EH (cell line): ENCODE data around the gene RGS7.
"Not testable (repeated sequence)": the region's sequence is repeated elsewhere in the genome, so short reads cannot be mapped to it uniquely, and the experiment has no call there.

Experiments
- DNase-seq: peaks from one replicate; pipeline ENCODE4 v3.0.0-alpha.2; 2015; ENCODE audit warnings: low read depth

Gene RGS7

GRCh38 chr1:241212628-241213027 is 144.4 kb downstream of the RGS7 start:
- DNase-seq = no peak

DNA sequence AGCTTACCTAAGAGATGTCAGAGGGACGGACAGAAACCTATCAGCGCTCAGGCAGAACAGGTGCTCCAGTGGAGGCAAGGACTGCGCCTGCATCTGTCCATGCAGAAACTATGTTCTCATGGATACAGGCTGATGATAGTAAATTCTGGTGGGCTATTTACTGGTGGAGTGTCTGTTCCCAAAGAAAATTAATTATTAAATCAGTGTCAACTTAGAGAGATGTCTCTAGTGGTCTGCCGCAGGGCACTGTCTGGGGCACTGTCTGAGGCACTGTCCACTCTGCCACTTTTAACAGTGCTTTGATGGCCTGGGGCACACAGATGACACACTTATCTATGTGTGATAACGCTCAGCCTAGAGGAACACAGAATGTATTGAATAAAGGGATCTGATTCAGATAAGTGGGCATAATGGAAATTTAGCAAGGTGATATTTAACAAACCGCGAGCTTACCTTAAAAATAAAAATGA is 148.1 kb downstream of the RGS7 start:
- no peak for DNase-seq

DNA sequence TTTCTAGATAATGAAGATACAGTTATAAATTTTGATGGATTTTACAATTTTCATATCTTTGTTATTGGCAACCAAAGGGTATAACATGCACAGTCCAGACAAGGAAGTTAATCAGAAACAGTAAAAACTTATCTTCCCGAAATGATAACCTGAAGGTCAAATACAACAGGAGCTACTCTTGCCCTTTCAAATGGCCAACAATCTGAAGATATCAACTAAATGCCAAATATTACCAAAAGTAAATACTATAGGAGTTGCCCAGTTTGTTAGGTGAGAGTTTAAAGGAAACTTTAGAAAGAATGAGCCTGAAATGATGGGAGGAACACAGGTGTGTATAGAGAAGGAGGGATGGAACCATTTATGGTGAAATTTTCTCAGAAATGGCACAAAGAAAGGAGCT is 153.2 kb downstream of the RGS7 start:
- no peak for DNase-seq

GRCh38 chr1:241202401-241202800 is 154.6 kb downstream of the RGS7 start:
- no peak for DNase-seq

- DNase-seq = no peak
Observed at GRCh38 chr1:241186716-241187115, 170.3 kb downstream of the RGS7 start.

DNA sequence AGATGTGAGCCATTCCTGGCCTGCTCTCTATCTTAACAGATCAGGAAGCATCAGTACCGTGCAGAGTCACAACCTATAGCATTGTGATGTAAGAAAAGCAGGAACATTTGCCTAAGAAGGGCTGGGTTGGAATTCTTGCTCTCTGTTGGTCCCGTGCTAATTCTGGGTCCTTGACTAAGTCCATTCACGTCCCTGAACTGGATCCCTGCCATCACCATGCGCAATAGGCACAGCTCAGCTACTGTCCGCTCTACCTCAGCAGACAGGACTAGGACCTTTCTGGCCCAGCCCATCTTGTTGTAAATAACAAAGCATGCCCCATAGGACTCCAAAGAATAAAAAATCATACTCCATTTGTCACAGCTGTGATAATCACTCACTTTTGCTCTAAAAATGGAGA is 175.0 kb downstream of the RGS7 start:
- DNase-seq = no peak

GRCh38 chr1:241181471-241181870 is 175.5 kb downstream of the RGS7 start:
- DNase-seq = no peak

DNA sequence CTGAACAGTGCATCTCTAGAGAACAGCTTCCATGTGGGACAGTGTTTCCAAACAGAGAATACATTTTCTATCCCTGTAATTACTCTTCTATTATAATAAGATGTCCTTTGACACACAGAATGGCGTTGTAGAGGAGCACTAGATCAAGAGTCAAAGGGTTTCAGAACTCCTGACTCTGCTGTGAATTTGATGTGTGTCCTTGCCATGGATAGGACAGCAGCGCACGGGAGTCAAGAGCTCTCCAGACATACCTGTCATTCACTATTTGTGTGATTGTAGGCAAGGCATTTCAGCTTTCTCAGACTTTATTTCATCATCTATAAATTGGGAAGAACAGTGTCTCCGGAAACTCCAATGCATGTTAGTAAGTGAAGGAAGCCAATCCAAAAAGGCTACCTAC is 176.4 kb downstream of the RGS7 start:
- no peak for DNase-seq

- DNase-seq = no peak
Observed at GRCh38 chr1:241177660-241178059, 179.3 kb downstream of the RGS7 start.

DNA sequence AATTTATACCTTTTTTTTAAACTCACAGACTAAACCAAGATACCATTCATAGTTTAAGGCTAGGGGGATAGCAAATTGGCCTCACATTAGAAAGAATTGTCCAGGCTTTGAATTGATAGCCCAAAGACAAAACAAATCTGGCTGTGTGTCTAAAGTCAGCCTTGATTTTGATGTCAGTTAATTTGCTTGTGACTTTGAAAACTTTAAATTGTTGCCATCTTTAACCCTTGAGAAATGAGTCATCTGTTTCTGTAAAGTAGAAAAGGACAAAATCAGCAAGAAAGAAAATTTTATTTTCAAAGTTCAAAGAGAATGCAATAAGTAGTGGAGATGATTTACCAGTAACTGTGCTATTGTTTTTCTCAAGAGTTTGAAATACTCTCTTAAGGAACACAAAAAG is 184.5 kb downstream of the RGS7 start:
- no peak for DNase-seq

GRCh38 chr1:241171991-241172390 is 185.0 kb downstream of the RGS7 start:
- no peak for DNase-seq

GRCh38 chr1:241167121-241167630 is 189.8 kb downstream of the RGS7 start:
- DNase-seq = no peak

DNA sequence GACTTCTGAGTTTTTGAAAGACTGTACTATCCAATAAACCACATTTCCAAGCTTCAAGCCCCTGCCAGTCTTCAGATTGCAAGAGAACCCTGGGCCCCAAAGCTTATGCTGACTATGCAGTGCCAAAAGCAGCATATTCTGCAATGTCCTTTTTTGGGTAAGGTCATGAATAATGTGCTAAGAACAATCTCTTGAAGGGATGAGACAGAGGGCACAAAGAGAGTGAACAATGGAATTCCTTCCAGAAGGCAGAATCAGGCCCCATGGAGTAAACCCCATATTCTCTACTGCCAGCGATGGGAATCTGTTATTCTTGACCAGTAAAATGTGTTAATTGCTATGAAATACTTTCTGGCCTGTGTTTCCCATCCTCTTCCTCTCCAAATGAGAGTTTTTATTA is 190.4 kb downstream of the RGS7 start:
- no peak for DNase-seq

- DNase-seq = not testable (repeated sequence)
Observed at GRCh38 chr1:241165256-241165655, 191.7 kb downstream of the RGS7 start.

- DNase-seq = no peak
Observed at GRCh38 chr1:241163363-241163762, 193.6 kb downstream of the RGS7 start.

- DNase-seq = no peak
Observed at GRCh38 chr1:241161188-241161689, 195.8 kb downstream of the RGS7 start.

DNA sequence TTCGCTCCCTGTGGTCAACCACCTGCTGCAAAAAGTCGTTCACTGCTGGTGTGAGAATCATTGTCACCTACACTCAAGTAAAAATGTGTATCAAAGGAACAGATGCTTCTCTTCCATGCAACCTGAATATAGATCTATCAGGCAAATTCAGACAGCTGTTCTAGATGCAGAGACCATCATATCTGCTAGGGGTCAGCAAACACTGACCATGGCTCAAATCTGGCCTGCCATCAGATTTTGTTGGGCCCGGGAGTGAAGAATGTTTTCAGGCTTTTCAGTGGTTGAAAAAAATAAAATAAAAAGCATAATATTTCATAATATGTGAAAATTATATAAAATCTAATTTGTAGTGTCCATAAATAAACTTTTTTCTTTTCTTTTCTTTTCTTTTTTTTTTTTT is 199.6 kb downstream of the RGS7 start:
- DNase-seq = no peak

DNA sequence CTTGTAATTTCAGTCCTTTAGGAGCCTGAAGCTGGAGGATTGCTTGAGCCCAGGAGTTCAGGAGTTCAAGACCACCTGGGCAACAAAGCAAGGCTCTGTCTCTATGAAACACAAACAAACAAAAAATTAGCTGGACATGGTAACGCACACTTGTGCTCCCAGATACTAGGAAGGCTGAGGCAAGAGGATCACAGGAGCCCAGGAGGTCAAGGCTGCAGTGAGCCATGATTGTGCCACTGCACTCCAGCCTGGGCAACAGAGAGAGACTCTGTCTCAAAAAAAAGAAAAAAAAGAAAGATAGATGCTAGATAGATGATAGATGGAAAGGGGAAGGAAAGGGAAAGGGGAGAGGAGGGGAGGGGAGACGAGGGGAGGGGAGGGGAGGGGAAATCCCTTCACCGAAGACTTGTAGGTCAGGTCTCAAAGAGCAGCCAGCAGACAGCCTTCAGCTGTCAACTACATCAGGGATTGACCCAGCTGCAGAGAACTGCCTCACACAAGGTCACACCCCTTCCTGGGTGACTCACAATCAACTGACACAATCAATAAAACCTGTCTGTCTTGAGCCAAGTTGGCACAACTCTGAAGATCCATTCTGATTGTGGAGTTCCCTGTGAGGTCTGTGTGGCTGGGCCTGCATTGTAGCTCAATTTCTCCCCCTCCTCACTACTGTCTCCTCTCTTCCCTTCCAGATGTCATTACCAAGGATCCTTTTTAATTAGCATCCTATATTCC is 200.6 kb downstream of the RGS7 start:
- peak; percentile 63 for DNase-seq

DNA sequence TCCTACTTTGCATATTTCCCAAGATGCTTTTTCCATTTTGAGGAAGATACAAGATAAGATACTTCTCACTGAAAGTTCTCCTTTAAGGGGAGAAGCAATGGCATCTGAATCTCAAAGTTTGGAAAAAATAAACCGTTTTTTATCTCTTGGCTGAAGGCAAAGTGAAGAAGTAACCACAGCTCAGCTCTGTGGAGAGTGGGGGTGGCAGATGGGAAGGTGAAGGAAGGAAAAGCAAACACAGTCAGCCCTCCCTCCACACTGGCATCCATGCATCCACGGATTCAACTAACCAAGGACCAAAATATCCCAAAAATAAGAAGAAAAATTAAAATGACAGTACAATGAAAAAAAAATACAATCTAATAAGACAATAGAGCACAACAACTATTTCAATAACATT is 211.1 kb downstream of the RGS7 start:
- DNase-seq = no peak

- no peak for DNase-seq
Observed at GRCh38 chr1:241143765-241144442, 213.1 kb downstream of the RGS7 start.

- DNase-seq = no peak
Observed at GRCh38 chr1:241142493-241142892, 214.5 kb downstream of the RGS7 start.

DNA sequence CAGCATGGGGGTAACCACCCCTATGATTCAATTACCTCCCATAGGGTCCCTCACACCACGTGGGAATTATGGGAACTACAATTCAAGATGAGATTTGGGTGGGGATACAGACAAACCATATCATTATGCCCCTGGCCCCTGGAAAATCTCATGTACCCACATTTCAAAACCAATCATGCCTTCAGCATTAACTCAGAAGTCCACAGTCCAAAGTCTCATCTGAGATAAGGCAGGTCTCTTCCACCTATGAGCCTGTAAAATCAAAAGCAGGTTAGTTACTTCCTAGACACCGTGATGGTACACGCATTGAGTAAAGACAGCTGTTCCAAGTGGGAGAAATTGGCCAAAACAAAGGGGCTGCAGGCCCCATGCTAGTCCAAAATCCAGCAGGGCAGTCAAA is 215.4 kb downstream of the RGS7 start:
- not testable (repeated sequence) for DNase-seq

GRCh38 chr1:241140670-241141069 is 216.3 kb downstream of the RGS7 start:
- DNase-seq = no peak
